Caco-2 (cell line): ENCODE measurements around the gene RBM47. TPM values are rescaled to one million over a fixed set of nuclear protein-coding genes. Genes with fewer than 3 reads are reported as not detected.

Experiments
- BruUV-seq: library from RNA; stranded (reverse); fragments of 400-500 nt; replicated peaks from 2 replicates; lab custom pipeline; 2021; lab: Mats Ljungman, UMichigan
- CTCF ChIA-PET: fragments of 300-600 bp; sonication (Branson Sonifier 250); formaldehyde crosslinking; loops from one replicate; lab custom pipeline; 2022; ENCODE audit warnings: antibody characterized with exemption; lab: Charles Lee
- POLR2A ChIA-PET: fragments of 300-600 bp; sonication (Branson Sonifier 250); formaldehyde crosslinking; loops from one replicate; lab custom pipeline; 2022; ENCODE audit warnings: antibody characterized with exemption; lab: Charles Lee
- DNase-seq, 2 experiments: peaks; one replicate each; pipeline versions ENCODE4 v3.0.0 to v3.0.0-alpha.2; 2020 to 2022
- H3K27me3 ChIP-seq: replicated peaks from 2 replicates; pipeline ENCODE4 v1.6.0; 2011; ENCODE audit warnings: low read length; ENCODE audit not compliant: control insufficient read depth, insufficient read depth
- H3K36me3 ChIP-seq: 2 replicates; pipeline ENCODE4 v1.5.1; 2011; ENCODE audit warnings: low read length; ENCODE audit not compliant: control insufficient read depth, insufficient read depth
- H3K4me1 ChIP-seq: fragments of 250-450 bp; sonication (Bioruptor Pico); 2 replicates; pipeline ENCODE4 v1.5.1; 2020; ENCODE audit warnings: mild to moderate bottlenecking
- H3K4me3 ChIP-seq: 2 replicates; pipeline ENCODE4 v1.5.1; 2011; ENCODE audit warnings: low read depth, mild to moderate bottlenecking, control low read depth, low read length
- H3K9me3 ChIP-seq: fragments of 250-450 bp; sonication (Bioruptor Pico); 2 replicates; pipeline ENCODE4 v1.5.1; 2020; ENCODE audit warnings: mild to moderate bottlenecking, moderate library complexity
- H3K27ac Mint-ChIP-seq: one replicate; pipeline ENCODE4 v1.8.0; 2022; ENCODE audit warnings: mixed read lengths; ENCODE audit not compliant: unreplicated experiment
- H3K27me3 Mint-ChIP-seq: one replicate; pipeline ENCODE4 v1.8.0; 2022; ENCODE audit warnings: mixed read lengths; ENCODE audit not compliant: insufficient read depth, unreplicated experiment
- H3K36me3 Mint-ChIP-seq: one replicate; pipeline ENCODE4 v1.8.0; 2022; ENCODE audit warnings: mild to moderate bottlenecking, mixed read lengths; ENCODE audit not compliant: insufficient read depth, unreplicated experiment
- H3K4me1 Mint-ChIP-seq: one replicate; pipeline ENCODE4 v1.8.0; 2022; ENCODE audit warnings: low read depth, mixed read lengths; ENCODE audit not compliant: unreplicated experiment
- H3K4me3 Mint-ChIP-seq: one replicate; pipeline ENCODE4 v1.8.0; 2022; ENCODE audit warnings: mild to moderate bottlenecking, moderate library complexity, mixed read lengths; ENCODE audit not compliant: unreplicated experiment
- H3K9me3 Mint-ChIP-seq: one replicate; pipeline ENCODE4 v1.8.0; 2022; ENCODE audit warnings: mixed read lengths; ENCODE audit not compliant: unreplicated experiment
- intact Hi-C: fragments of 100-400 bp; cut with micrococcal nuclease; formaldehyde crosslinking; loops from one replicate; pipeline ENCODE4 v1.10.0; 2022; ENCODE audit not compliant: unreplicated experiment
- total RNA-seq: library from RNA; stranded (reverse); gene quantifications from 2 replicates; pipeline ENCODE4 v1.2.3, GENCODE V29; 2022
- TF ChIP-seq, protein P1 (sequence below), 2 experiments: fragments of 200-600 bp in 1 of 2; IDR thresholded peaks; 1 replicate in 1 of 2; 2 replicates in 1 of 2; pipeline versions ENCODE4 v1.5.1 to v1.8.0; 2011 to 2022; ENCODE audit warnings: antibody characterized with exemption in 1 of 2, control low read depth in 1 of 2, inconsistent platforms in 1 of 2, low read depth in 1 of 2, low read length in 1 of 2, mild to moderate bottlenecking in 1 of 2, moderate library complexity in 1 of 2; ENCODE audit not compliant: insufficient read depth in 1 of 2, severe bottlenecking in 1 of 2, unreplicated experiment in 1 of 2

The RBM47 gene
- total RNA-seq, 1 experiment from 2014 or later, result 62.1 TPM

- no peaks in the 10 kb centered on the region for H3K27me3 ChIP-seq
- DNase-seq, result no peak
- Mint-ChIP-seq H3K9me3 (no peaks in the 10 kb centered on the region), H3K27ac (no peak overlapping the region), H3K27me3 (no peaks in the 10 kb centered on the region), H3K36me3 (peaks cover 8% of the 10 kb centered on the region), H3K4me1 (no peaks in the 10 kb centered on the region), H3K4me3 (no peak overlapping the region)
- intact Hi-C loops, result no loop called here
- CTCF ChIA-PET, result no interaction called here
- POLR2A ChIA-PET, result no interaction called here
- no peaks in the 10 kb centered on the region for H3K36me3 ChIP-seq
- H3K4me1 ChIP-seq, result 0 out of 2 replicates have a peak, but pooled peaks cover 10% of the 10 kb centered on the region
- TF ChIP-seq, protein P1, sequence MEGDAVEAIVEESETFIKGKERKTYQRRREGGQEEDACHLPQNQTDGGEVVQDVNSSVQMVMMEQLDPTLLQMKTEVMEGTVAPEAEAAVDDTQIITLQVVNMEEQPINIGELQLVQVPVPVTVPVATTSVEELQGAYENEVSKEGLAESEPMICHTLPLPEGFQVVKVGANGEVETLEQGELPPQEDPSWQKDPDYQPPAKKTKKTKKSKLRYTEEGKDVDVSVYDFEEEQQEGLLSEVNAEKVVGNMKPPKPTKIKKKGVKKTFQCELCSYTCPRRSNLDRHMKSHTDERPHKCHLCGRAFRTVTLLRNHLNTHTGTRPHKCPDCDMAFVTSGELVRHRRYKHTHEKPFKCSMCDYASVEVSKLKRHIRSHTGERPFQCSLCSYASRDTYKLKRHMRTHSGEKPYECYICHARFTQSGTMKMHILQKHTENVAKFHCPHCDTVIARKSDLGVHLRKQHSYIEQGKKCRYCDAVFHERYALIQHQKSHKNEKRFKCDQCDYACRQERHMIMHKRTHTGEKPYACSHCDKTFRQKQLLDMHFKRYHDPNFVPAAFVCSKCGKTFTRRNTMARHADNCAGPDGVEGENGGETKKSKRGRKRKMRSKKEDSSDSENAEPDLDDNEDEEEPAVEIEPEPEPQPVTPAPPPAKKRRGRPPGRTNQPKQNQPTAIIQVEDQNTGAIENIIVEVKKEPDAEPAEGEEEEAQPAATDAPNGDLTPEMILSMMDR (IDR thresholded peaks at IDR 0.05; ENCODE audit: insufficient read depth in 1 of 2, low read depth in 1 of 2, low read length in 1 of 2, severe bottlenecking in 1 of 2, unreplicated experiment in 1 of 2), result no peak
- no TSS peak for BruUV-seq
- H3K9me3 ChIP-seq, result no peaks in the 10 kb centered on the region
- no peak overlapping the region for H3K4me3 ChIP-seq
These were observed 21.0 kb downstream of the RBM47 start for GRCh38 chr4:40608628-40609027.

GRCh38 chr4:40607221-40607620, 22.4 kb downstream of the RBM47 start:
- Histone ChIP-seq H3K36me3 (no peaks in the 10 kb centered on the region), H3K4me3 (no peak overlapping the region), H3K9me3 (no peaks in the 10 kb centered on the region), H3K4me1 (no peaks in the 10 kb centered on the region), H3K27me3 (no peaks in the 10 kb centered on the region)
- Mint-ChIP-seq H3K4me3 (no peak overlapping the region), H3K36me3 (peaks cover 7% of the 10 kb centered on the region), H3K27ac (no peak overlapping the region), H3K27me3 (no peaks in the 10 kb centered on the region), H3K4me1 (no peaks in the 10 kb centered on the region), H3K9me3 (no peaks in the 10 kb centered on the region)
- intact Hi-C loops, result no loop called here
- CTCF ChIA-PET, result no interaction called here
- POLR2A ChIA-PET, result no interaction called here
- no TSS peak for BruUV-seq
- DNase-seq, result no peak
- TF ChIP-seq, protein P1 (IDR thresholded peaks at IDR 0.05; ENCODE audit: insufficient read depth in 1 of 2, low read depth in 1 of 2, low read length in 1 of 2, severe bottlenecking in 1 of 2, unreplicated experiment in 1 of 2), result no peak

GRCh38 chr4:40606239-40606767, 23.4 kb downstream of the RBM47 start:
- Mint-ChIP-seq H3K9me3 (no peaks in the 10 kb centered on the region), H3K36me3 (peaks cover 7% of the 10 kb centered on the region), H3K4me3 (no peak overlapping the region), H3K27ac (no peak overlapping the region), H3K4me1 (no peaks in the 10 kb centered on the region), H3K27me3 (no peaks in the 10 kb centered on the region)
- TF ChIP-seq, protein P1 (IDR thresholded peaks at IDR 0.05; ENCODE audit: insufficient read depth in 1 of 2, low read depth in 1 of 2, low read length in 1 of 2, severe bottlenecking in 1 of 2, unreplicated experiment in 1 of 2), result peak in 1 of 2 experiments; percentile 13
- intact Hi-C loops, result no loop called here
- H3K4me3 ChIP-seq, result no peak overlapping the region
- CTCF ChIA-PET, result no interaction called here
- H3K36me3 ChIP-seq, result no peaks in the 10 kb centered on the region
- POLR2A ChIA-PET, result no interaction called here
- peak in 1 of 2 experiments; percentile 25 for DNase-seq
- H3K4me1 ChIP-seq, result no peaks in the 10 kb centered on the region
- H3K27me3 ChIP-seq, result no peaks in the 10 kb centered on the region
- no TSS peak for BruUV-seq
- no peaks in the 10 kb centered on the region for H3K9me3 ChIP-seq
